GM12864 (cell line): ENCODE data around the gene GKN2.
A peak's percentile ranks its signal among the peaks of the same experiment; 100 is the strongest.

ENCODE experiments used
- DNase-seq: peaks from one replicate; pipeline ENCODE4 v3.0.0-alpha.2; 2011; ENCODE audit warnings: low read depth
- H3K4me3 ChIP-seq: 2 replicates; pipeline ENCODE4 v1.5.1; 2011; ENCODE audit warnings: mild to moderate bottlenecking, low read depth, low read length, control low read depth
- CTCF ChIP-seq: IDR thresholded peaks from 2 replicates; pipeline ENCODE4 v1.5.1; 2011; ENCODE audit warnings: low read depth, mild to moderate bottlenecking, moderate library complexity, low read length, control low read depth, inconsistent platforms; ENCODE audit errors: missing control alignments

GKN2 gene

GRCh38 chr2:68926796-68927195 lies 25.9 kb downstream of the GKN2 start:
- no peak overlapping the region for H3K4me3 ChIP-seq
- DNase-seq = no peak
- no peak for TF ChIP-seq CTCF

DNA sequence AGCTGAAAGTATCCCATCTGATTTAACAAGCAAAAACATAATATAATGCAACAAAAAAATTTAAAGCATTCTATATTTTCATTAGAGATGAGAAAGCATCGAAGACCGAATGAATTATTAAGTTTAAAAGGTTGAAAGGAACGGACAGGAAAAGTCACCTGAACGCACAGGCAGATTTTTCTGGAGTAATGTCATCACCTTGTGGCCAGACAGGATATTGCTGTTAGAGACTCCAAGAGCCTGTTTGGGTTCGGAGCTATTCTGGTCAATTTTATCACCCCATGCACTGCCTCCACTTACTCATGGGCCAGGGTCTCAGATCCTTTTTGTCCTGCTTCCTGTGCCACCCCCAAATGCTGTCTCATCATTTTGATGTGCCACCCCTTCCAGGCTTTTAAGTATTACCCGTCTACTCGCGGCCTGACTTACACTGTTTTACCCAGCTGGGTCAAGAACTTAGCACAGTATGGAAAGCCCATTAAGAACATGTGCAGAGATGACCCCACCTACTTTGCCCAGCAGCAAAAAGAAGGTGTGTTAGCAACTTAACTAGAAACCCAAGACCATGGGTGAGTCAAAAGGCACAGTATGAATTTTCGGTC lies 27.3 kb downstream of the GKN2 start:
- DNase-seq = peak; percentile 25
- no peak overlapping the region for H3K4me3 ChIP-seq
- TF ChIP-seq CTCF = peak; percentile 99

GRCh38 chr2:68921646-68922045 lies 31.0 kb downstream of the GKN2 start:
- DNase-seq = no peak
- no peak overlapping the region for H3K4me3 ChIP-seq
- TF ChIP-seq CTCF = no peak

GRCh38 chr2:68920481-68921170 lies 32.1 kb downstream of the GKN2 start:
- H3K4me3 ChIP-seq = no peak overlapping the region
- no peak for DNase-seq
- TF ChIP-seq CTCF = no peak

DNA sequence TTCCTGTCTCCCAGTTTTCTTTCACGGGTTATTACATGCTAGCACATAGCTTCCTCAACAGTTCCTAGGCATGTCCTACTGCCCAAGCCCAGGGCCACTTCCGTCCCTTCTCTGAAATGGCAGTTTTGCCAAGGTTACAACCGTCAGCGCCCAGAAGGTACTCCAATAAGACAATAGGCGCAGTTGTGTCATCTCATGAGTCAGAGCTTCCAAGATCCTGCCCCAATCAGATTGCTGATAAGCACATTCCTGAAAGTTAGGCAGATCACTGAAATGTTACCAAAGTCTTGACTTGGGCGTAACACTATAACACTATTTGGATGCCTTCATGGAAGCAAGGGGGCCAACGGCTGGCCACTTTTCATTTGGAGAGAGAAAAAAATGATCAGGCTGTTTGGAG lies 34.2 kb downstream of the GKN2 start:
- no peak for DNase-seq

DNA sequence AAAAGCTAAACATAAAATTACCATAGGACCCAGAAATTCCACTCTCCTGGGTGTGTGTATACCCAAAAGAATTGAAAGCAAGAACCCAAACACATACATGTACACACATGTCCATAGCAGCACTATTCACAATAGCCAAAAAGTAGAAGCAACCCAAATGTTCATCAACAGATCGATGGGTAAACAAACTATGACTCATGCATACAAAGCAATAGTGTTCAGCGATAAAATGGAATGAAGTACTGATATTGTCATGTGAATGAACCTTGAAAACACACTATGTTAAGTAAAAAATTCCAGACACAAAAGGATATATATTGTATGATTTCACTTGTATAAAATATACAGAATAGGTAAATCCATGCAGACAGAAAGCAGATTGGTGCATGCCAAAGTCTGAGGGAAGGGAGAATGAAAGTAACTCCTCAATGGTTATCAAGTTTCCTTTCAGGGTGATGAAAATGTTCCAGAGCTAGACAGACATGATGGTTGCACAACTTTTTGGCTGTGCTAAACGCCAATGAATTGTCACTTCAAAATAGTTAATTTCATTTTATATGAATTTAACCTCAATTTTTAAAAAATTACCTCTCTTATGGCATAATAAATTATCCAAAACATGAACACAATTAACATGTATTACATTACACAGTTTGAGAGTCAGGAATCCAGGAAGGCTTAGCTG lies 35.5 kb downstream of the GKN2 start:
- TF ChIP-seq CTCF = no peak
- no peak overlapping the region for H3K4me3 ChIP-seq
- DNase-seq = no peak

More for the DNA sequence above, 34.2 kb downstream of the GKN2 start:
- no peak for TF ChIP-seq CTCF
- no peak overlapping the region for H3K4me3 ChIP-seq
